ENCODE measurements around the gene PCBP1. TPM values are rescaled to one million over a fixed set of nuclear protein-coding genes. Genes with fewer than 3 reads are reported as not detected.
A peak's percentile ranks its signal among the peaks of the same experiment; 100 is the strongest.

The PCBP1 gene
- total and polyA plus RNA-seq, 2 donors from 2014 or later = 224 to 298 TPM

DNA sequence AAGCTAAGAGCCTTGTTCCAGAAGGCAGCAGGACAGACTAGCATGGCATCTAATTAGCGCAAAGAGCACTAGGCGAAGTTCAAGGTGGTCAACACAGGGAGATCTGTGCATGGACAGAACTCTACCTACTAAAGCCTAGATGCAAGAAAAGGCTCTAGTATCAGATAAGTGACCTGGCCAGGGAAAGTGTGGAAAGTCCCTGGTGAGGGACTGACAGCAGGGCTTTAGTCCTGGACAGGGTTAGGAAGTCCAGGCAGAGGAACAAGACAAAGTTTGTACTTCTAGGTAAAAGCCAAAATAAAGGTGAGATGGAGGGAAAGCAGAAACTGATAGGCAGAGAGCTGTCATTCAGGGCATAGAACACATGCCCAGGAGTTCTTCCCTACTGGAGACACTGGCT, 45.0 kb upstream of the PCBP1 start:
- FAIRE-seq = no peak

DNA sequence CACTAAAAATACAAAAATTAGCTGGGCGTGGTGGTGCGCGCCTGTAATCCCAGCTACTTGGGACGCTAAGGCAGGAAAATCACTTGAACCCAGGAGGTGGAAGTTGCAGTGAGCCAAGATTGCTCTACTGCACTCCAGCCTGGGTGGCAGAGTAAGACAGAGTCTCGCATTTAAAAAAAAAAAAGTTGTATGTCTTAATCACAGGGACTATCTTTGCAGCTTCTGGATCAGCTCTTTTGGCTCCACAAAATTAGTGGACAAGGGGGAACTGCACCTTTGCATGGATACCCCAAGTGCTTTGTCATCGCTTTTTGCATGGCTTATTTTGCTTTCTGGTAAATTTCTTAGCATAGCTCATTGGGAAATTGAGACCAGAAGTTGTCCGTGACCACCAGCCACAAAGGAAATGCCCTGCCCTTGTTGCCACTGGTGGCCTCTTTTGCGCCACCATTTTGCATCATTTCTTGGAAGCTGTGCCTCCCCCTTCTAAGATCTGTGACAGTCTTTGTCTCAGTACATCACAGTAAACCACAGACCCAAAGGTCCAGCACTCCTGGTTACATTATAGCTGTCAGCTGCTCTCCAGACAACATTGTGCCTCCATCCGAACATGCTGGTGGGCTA, 43.9 kb upstream of the PCBP1 start:
- peaks cover 0 to 7% (median 2%) of the 10 kb centered on the region in 3 donors for H3K36me3 ChIP-seq (ENCODE audit: control insufficient read depth in 2 of 3, insufficient read depth in 3 of 3, low read length in 3 of 3)
- H3K27me3 ChIP-seq (ENCODE audit: control insufficient read depth, insufficient read depth, low read length) = no peaks in the 10 kb centered on the region
- FAIRE-seq (no peak), DNase-seq (no peak)
- TF ChIP-seq, protein P1, sequence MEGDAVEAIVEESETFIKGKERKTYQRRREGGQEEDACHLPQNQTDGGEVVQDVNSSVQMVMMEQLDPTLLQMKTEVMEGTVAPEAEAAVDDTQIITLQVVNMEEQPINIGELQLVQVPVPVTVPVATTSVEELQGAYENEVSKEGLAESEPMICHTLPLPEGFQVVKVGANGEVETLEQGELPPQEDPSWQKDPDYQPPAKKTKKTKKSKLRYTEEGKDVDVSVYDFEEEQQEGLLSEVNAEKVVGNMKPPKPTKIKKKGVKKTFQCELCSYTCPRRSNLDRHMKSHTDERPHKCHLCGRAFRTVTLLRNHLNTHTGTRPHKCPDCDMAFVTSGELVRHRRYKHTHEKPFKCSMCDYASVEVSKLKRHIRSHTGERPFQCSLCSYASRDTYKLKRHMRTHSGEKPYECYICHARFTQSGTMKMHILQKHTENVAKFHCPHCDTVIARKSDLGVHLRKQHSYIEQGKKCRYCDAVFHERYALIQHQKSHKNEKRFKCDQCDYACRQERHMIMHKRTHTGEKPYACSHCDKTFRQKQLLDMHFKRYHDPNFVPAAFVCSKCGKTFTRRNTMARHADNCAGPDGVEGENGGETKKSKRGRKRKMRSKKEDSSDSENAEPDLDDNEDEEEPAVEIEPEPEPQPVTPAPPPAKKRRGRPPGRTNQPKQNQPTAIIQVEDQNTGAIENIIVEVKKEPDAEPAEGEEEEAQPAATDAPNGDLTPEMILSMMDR (IDR thresholded peaks at IDR 0.05; ENCODE audit: borderline replicate concordance, extremely low read depth, insufficient read depth) = no peak
- intact Hi-C loops (cut with DNase I) = no loop called here
- H3K4me1 ChIP-seq (ENCODE audit: control insufficient read depth in 2 of 3, insufficient read depth in 2 of 3, low read depth in 1 of 3, low read length in 3 of 3) = peaks cover 0 to 5% (median 0%) of the 10 kb centered on the region in 3 donors
- no peak overlapping the region for H3K27ac ChIP-seq (ENCODE audit: low read depth in 2 of 2, low read length in 2 of 2)
- H3K4me3 ChIP-seq (ENCODE audit: low read length in 3 of 3) = no peak overlapping the region
- H3K9ac ChIP-seq (ENCODE audit: low read length in 3 of 3) = no peak overlapping the region
- H3K9me3 ChIP-seq (ENCODE audit: control insufficient read depth in 2 of 3, insufficient read depth in 1 of 3, low read length in 3 of 3) = no peaks in the 10 kb centered on the region

More for the DNA sequence above, 45.0 kb upstream of the PCBP1 start:
- Histone ChIP-seq H3K27ac (ENCODE audit: low read depth in 2 of 2, low read length in 2 of 2) (no peak overlapping the region), H3K9ac (ENCODE audit: low read length in 3 of 3) (no peak overlapping the region), H3K27me3 (ENCODE audit: control insufficient read depth, insufficient read depth, low read length) (no peaks in the 10 kb centered on the region), H3K4me1 (ENCODE audit: control insufficient read depth in 2 of 3, insufficient read depth in 2 of 3, low read depth in 1 of 3, low read length in 3 of 3) (peaks cover 0 to 5% (median 0%) of the 10 kb centered on the region in 3 donors), H3K9me3 (ENCODE audit: control insufficient read depth in 2 of 3, insufficient read depth in 1 of 3, low read length in 3 of 3) (no peaks in the 10 kb centered on the region), H3K36me3 (ENCODE audit: control insufficient read depth in 2 of 3, insufficient read depth in 3 of 3, low read length in 3 of 3) (peaks cover 0 to 7% (median 2%) of the 10 kb centered on the region in 3 donors), H3K4me3 (ENCODE audit: low read length in 3 of 3) (no peak overlapping the region)
- DNase-seq = no peak
- TF ChIP-seq, protein P1 (IDR thresholded peaks at IDR 0.05; ENCODE audit: borderline replicate concordance, extremely low read depth, insufficient read depth) = no peak
- intact Hi-C loops (cut with DNase I) = no loop called here

DNA sequence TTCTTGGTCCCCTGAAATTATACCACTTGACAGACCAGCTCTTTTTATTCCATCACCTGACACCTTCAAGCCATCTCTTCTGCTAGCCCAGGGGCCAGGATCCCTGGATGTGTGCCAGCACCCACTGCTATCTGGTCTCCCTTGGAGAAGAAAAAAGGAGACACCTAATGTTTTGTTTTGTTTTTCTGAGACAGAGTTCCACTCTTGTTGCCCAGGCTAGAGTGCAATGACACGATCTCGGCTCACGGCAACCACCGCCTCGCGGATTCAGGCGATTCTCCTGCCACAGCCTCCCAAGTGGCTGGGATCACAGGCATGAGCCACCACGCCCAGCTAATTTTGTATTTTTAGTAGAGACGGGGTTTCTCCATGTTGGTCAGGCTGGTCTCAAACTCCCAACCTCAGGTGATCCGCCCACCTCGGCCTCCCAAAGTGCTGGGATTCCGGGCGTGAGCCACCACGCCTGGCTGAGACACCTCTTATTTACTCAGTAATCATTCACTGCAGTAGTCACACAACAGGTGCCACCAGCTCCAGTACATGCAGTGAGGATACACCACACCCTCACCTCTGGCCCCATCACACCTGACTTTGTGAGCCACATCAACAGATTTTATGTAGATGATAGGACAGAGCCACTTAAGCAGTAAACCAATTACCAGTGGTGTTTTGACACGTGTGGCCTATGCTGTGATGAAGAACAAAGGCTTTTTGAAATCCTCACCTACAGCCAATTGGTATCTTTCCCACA, 42.8 kb upstream of the PCBP1 start:
- Histone ChIP-seq H3K9me3 (ENCODE audit: control insufficient read depth in 2 of 3, insufficient read depth in 1 of 3, low read length in 3 of 3) (no peaks in the 10 kb centered on the region), H3K36me3 (ENCODE audit: control insufficient read depth in 2 of 3, insufficient read depth in 3 of 3, low read length in 3 of 3) (peaks cover 0 to 11% (median 5%) of the 10 kb centered on the region in 3 donors), H3K27me3 (ENCODE audit: control insufficient read depth, insufficient read depth, low read length) (no peaks in the 10 kb centered on the region), H3K4me3 (ENCODE audit: low read length in 3 of 3) (no peak overlapping the region), H3K4me1 (ENCODE audit: control insufficient read depth in 2 of 3, insufficient read depth in 2 of 3, low read depth in 1 of 3, low read length in 3 of 3) (peaks cover 0 to 5% (median 0%) of the 10 kb centered on the region in 3 donors), H3K27ac (ENCODE audit: low read depth in 2 of 2, low read length in 2 of 2) (peak overlapping the region in 1 of 2 donors; percentile 78), H3K9ac (ENCODE audit: low read length in 3 of 3) (no peak overlapping the region)
- FAIRE-seq = no peak
- intact Hi-C loops (cut with DNase I) = no loop called here
- no peak for DNase-seq
- TF ChIP-seq, protein P1 (IDR thresholded peaks at IDR 0.05; ENCODE audit: borderline replicate concordance, extremely low read depth, insufficient read depth) = no peak
